MCF 10A (cell line): ENCODE measurements around the gene IGF1R. TPM values are rescaled to one million over a fixed set of nuclear protein-coding genes. Genes with fewer than 3 reads are reported as not detected.

Experiments used
- BruUV-seq: library from RNA; stranded (reverse); fragments of 400-500 nt; replicated peaks from 2 replicates; lab custom pipeline; 2021; lab: Mats Ljungman, UMichigan
- CTCF ChIA-PET: fragments of 300-600 bp; sonication (Branson Sonifier 250); formaldehyde crosslinking; extraction: SDS; loops from one replicate; lab custom pipeline; 2021; ENCODE audit warnings: antibody characterized with exemption, inconsistent platforms; lab: Yijun Ruan, JAX
- POLR2A ChIA-PET: fragments of 300-600, 350-650 bp; sonication (Branson Sonifier 250); formaldehyde crosslinking; extraction: SDS; loops from one replicate; lab custom pipeline; 2020; ENCODE audit warnings: antibody characterized with exemption, inconsistent platforms; lab: Yijun Ruan, JAX
- DNase-seq: peaks from one replicate; pipeline ENCODE4 v3.0.0-alpha.2; 2018; ENCODE audit not compliant: unreplicated experiment
- H3K27ac Mint-ChIP-seq: one replicate; pipeline ENCODE4 v1.8.0; 2022; ENCODE audit warnings: mild to moderate bottlenecking, low read depth, mixed read lengths; ENCODE audit not compliant: unreplicated experiment
- H3K27me3 Mint-ChIP-seq: one replicate; pipeline ENCODE4 v1.8.0; 2022; ENCODE audit warnings: mixed read lengths; ENCODE audit not compliant: insufficient read depth, unreplicated experiment
- H3K36me3 Mint-ChIP-seq: one replicate; pipeline ENCODE4 v1.8.0; 2022; ENCODE audit warnings: mild to moderate bottlenecking, moderate library complexity, mixed read lengths; ENCODE audit not compliant: insufficient read depth, unreplicated experiment
- H3K4me1 Mint-ChIP-seq: one replicate; pipeline ENCODE4 v1.8.0; 2022; ENCODE audit warnings: mixed read lengths; ENCODE audit not compliant: insufficient read depth, unreplicated experiment
- H3K4me3 Mint-ChIP-seq: one replicate; pipeline ENCODE4 v1.8.0; 2022; ENCODE audit warnings: mild to moderate bottlenecking, moderate library complexity, mixed read lengths; ENCODE audit not compliant: unreplicated experiment
- H3K9me3 Mint-ChIP-seq: one replicate; pipeline ENCODE4 v1.8.0; 2022; ENCODE audit warnings: mixed read lengths; ENCODE audit not compliant: unreplicated experiment
- intact Hi-C: fragments of 100-400 bp; cut with micrococcal nuclease; formaldehyde crosslinking; loops from 2 replicates; pipeline ENCODE4 v1.14.1; 2022
- total RNA-seq: library from RNA; stranded (reverse); gene quantifications from 2 replicates; pipeline ENCODE4 v1.2.3, GENCODE V29; 2022
- TF ChIP-seq, protein P1 (sequence below): fragments of 200-600 bp; IDR thresholded peaks from one replicate; pipeline ENCODE4 v1.8.0; 2022; ENCODE audit warnings: antibody characterized with exemption, mild to moderate bottlenecking; ENCODE audit not compliant: unreplicated experiment

IGF1R gene
- total RNA-seq, 1 experiment from 2014 or later = 53.3 TPM

DNA sequence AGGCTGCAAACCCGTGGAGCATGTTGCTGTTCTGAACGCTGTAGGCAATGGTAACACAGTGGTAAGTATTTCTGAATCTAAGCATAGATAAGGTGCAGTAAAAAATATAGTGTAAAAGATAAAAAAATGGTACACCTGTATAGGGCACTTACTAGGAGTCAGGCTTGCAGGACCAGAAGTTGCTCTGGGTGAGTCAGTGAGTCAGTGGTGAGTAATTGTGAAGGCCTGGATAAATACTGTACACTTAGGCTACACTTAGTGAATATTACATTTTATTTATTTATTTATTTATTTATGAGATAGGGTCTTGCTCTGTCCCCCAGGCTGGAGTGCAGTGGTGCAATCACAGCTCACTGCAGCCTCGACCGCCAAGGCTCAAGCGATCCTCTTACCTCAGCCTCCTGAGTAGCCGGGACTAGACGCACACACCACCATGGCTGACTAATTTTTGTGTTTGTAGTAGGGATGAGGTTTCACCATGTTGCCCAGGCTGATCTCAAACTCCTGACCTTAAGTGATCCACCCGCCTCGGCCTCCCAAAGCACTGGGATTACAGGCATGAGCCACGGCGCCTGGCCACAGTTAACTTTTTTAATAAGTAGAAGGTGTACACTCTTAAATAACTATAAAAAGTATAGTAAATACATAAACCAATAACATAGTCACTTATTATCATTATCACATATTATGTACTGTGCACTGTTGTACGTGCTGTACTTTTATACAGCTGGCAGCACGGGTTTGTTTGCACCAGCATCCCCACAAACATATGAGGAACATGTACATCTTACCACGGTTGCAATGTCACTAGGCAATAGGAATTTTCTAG lies 155.1 kb downstream of the IGF1R start:
- CTCF ChIA-PET = interaction anchor here (0.6 to 1.3 kb wide), 5 partner anchors 9 to 63 kb away, joined by 3 to 5 read pairs (median 3); no protein-coding TSS in a partner anchor
- no peaks in the 10 kb centered on the region for H3K9me3 Mint-ChIP-seq
- H3K27me3 Mint-ChIP-seq = no peaks in the 10 kb centered on the region
- intact Hi-C loops = no loop called here
- peaks cover 24% of the 10 kb centered on the region for H3K4me1 Mint-ChIP-seq
- TF ChIP-seq, protein P1, sequence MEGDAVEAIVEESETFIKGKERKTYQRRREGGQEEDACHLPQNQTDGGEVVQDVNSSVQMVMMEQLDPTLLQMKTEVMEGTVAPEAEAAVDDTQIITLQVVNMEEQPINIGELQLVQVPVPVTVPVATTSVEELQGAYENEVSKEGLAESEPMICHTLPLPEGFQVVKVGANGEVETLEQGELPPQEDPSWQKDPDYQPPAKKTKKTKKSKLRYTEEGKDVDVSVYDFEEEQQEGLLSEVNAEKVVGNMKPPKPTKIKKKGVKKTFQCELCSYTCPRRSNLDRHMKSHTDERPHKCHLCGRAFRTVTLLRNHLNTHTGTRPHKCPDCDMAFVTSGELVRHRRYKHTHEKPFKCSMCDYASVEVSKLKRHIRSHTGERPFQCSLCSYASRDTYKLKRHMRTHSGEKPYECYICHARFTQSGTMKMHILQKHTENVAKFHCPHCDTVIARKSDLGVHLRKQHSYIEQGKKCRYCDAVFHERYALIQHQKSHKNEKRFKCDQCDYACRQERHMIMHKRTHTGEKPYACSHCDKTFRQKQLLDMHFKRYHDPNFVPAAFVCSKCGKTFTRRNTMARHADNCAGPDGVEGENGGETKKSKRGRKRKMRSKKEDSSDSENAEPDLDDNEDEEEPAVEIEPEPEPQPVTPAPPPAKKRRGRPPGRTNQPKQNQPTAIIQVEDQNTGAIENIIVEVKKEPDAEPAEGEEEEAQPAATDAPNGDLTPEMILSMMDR = no peak
- H3K27ac Mint-ChIP-seq = no peak overlapping the region
- no peaks in the 10 kb centered on the region for H3K36me3 Mint-ChIP-seq
- no TSS peak for BruUV-seq
- no peak overlapping the region for H3K4me3 Mint-ChIP-seq
- POLR2A ChIA-PET = interaction anchor here (0.7 kb wide), 1 partner anchor 40 kb away, joined by 4 read pairs; no protein-coding TSS in a partner anchor
- DNase-seq = peak; percentile 55

DNA sequence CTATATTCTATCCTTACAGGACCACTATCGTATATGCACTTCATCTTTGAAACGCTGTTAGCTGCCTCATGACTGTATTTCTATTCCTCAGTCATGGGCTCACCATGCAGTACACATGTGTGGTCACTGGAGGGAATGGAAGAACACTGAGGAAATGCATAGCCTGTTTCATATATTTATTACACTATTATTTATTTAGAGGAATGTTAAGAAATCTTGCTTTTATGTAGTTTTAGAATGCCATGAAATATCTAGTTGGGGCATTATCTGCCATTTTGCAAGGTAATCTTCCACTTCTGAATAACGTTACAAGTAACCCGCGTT lies 155.7 kb downstream of the IGF1R start:
- H3K27me3 Mint-ChIP-seq = no peaks in the 10 kb centered on the region
- POLR2A ChIA-PET = no interaction called here
- H3K36me3 Mint-ChIP-seq = no peaks in the 10 kb centered on the region
- peaks cover 21% of the 10 kb centered on the region for H3K4me1 Mint-ChIP-seq
- intact Hi-C loops = no loop called here
- no TSS peak for BruUV-seq
- H3K27ac Mint-ChIP-seq = no peak overlapping the region
- no peak overlapping the region for H3K4me3 Mint-ChIP-seq
- TF ChIP-seq, protein P1 = no peak
- H3K9me3 Mint-ChIP-seq = no peaks in the 10 kb centered on the region
- no peak for DNase-seq
- CTCF ChIA-PET = interaction anchor here (1.0 to 1.3 kb wide), 2 partner anchors 9 to 14 kb away, joined by 3 to 4 read pairs; no protein-coding TSS in a partner anchor

DNA sequence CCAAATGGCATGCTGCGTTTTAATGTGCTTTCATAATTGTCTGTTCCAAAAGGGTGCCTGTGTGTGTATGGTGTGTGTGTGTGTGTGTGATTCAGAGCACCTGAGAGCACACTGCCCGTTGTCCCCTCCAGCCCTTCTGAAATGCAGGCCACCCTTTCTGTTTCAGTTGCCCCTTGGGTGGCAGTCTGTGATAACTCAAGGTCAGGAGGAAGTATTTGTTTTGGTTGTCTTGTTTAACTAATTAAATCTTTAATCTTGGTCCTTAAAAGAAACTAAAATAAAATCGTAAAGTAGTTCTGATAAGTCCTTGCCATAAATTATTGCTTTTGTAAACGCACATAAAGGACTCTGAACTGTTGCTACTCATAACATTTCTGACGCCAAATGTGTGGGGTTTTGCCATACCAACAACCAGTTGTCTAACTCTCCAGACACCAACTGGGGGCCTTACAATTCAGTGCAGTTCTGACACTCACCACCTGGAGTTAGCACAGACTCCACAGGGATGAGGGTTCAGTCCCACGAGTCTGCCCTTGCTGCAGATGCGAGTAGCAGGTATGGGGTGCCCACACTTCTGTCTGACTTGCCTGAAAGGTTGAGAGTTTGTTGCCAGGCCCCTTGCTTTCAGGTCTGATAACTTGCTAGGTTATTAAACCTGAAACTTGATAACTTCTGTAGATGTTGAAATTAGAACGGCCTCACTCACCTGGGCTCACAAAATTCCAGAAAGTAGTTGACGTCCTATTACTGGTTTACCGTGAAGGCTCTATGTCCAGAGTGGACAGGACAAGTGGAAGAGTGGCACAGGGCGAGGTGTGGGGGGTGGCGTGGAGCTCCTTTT lies 157.3 kb downstream of the IGF1R start:
- H3K36me3 Mint-ChIP-seq = no peaks in the 10 kb centered on the region
- no peak overlapping the region for H3K27ac Mint-ChIP-seq
- DNase-seq = no peak
- TF ChIP-seq, protein P1 = no peak
- ChIA-PET POLR2A (no interaction called here), CTCF (no interaction called here)
- no peak overlapping the region for H3K4me3 Mint-ChIP-seq
- intact Hi-C loops = no loop called here
- H3K27me3 Mint-ChIP-seq = no peaks in the 10 kb centered on the region
- no peaks in the 10 kb centered on the region for H3K9me3 Mint-ChIP-seq
- no TSS peak for BruUV-seq
- H3K4me1 Mint-ChIP-seq = peaks cover 10% of the 10 kb centered on the region
